ENCODE data around the gene DDX51. TPM values are rescaled to one million over a fixed set of nuclear protein-coding genes. Genes with fewer than 3 reads are reported as not detected.

The DDX51 gene
- total RNA-seq, 2 donors from 2014 or later = 9.4 to 22.9 TPM

GRCh38 chr12:132155771-132156572 lies 11.9 kb upstream of the DDX51 start:
- H3K9me3 ChIP-seq = no peaks in the 10 kb centered on the region
- intact Hi-C loops (cut with DNase I) = loop anchor here (2.0 to 10.0 kb wide), 2 partner anchors 63 to 459 kb away; partner anchors contain the start of genes LRCOL1 and P2RX2
- no peaks in the 10 kb centered on the region for H3K27me3 ChIP-seq
- no peaks in the 10 kb centered on the region for H3K36me3 ChIP-seq
- no peak overlapping the region for H3K9ac ChIP-seq (ENCODE audit: low read depth in 2 of 2, low read length in 2 of 2)
- no peak overlapping the region for H3K4me3 ChIP-seq
- no peak for DNase-seq
- H3K27ac ChIP-seq = no peak overlapping the region
- H3K4me1 ChIP-seq = no peaks in the 10 kb centered on the region
- TF ChIP-seq CTCF (IDR thresholded peaks at IDR 0.05) = no peak

GRCh38 chr12:132154941-132155770 lies 11.0 kb upstream of the DDX51 start:
- Histone ChIP-seq H3K9me3 (no peaks in the 10 kb centered on the region), H3K4me3 (no peak overlapping the region), H3K9ac (ENCODE audit: low read depth in 2 of 2, low read length in 2 of 2) (no peak overlapping the region), H3K36me3 (no peaks in the 10 kb centered on the region), H3K4me1 (no peaks in the 10 kb centered on the region), H3K27me3 (no peaks in the 10 kb centered on the region), H3K27ac (no peak overlapping the region)
- DNase-seq = no peak
- intact Hi-C loops (cut with DNase I) = loop anchor here (2.0 to 10.0 kb wide), 3 partner anchors 64 to 460 kb away; partner anchors contain the start of genes LRCOL1 and P2RX2
- no peak for TF ChIP-seq CTCF (IDR thresholded peaks at IDR 0.05)

- Histone ChIP-seq H3K27ac (no peak overlapping the region), H3K4me3 (no peak overlapping the region), H3K27me3 (no peaks in the 10 kb centered on the region), H3K4me1 (no peaks in the 10 kb centered on the region), H3K9ac (ENCODE audit: low read depth in 2 of 2, low read length in 2 of 2) (peak overlapping the region; percentile 33 to 46), H3K9me3 (no peaks in the 10 kb centered on the region), H3K36me3 (no peaks in the 10 kb centered on the region)
- intact Hi-C loops (cut with DNase I) = loop anchor here (2.0 to 10.0 kb wide), 3 partner anchors 64 to 460 kb away; partner anchors contain the start of genes LRCOL1 and P2RX2
- no peak for TF ChIP-seq CTCF (IDR thresholded peaks at IDR 0.05)
- DNase-seq = no peak
Observed at GRCh38 chr12:132154341-132154761, 10.2 kb upstream of the DDX51 start.

- intact Hi-C loops (cut with DNase I) = loop anchor here (2.0 to 10.0 kb wide), 3 partner anchors 65 to 461 kb away; partner anchors contain the start of genes LRCOL1 and P2RX2
- peak; percentile 92 for TF ChIP-seq CTCF (IDR thresholded peaks at IDR 0.05)
- Histone ChIP-seq H3K4me3 (no peak overlapping the region), H3K9ac (ENCODE audit: low read depth in 2 of 2, low read length in 2 of 2) (peak overlapping the region; percentile 33 to 46), H3K27me3 (no peaks in the 10 kb centered on the region), H3K36me3 (no peaks in the 10 kb centered on the region), H3K27ac (no peak overlapping the region), H3K9me3 (no peaks in the 10 kb centered on the region), H3K4me1 (no peaks in the 10 kb centered on the region)
- peak; percentile 50 for DNase-seq
Observed at GRCh38 chr12:132153501-132154340, 9.6 kb upstream of the DDX51 start.

All from colonic mucosa (tissue), 4 donors.